ENCODE measurements around the gene RIN3.

GRCh38 chr14:92637864-92638263 lies 124.3 kb downstream of the RIN3 start:
- TF ChIP-seq CTCF (conservative IDR thresholded peaks at IDR 0.05; ENCODE audit: low read depth, low read length) = no peak
- no peak for TF ChIP-seq CEBPB (IDR thresholded peaks at IDR 0.05; ENCODE audit: low read depth, low read length)
- no peak for TF ChIP-seq POLR2A (IDR thresholded peaks at IDR 0.05; ENCODE audit: low read depth, low read length)
- TF ChIP-seq CHD1 (IDR thresholded peaks at IDR 0.05; ENCODE audit: low read depth, low read length) = no peak
- no peak for TF ChIP-seq RCOR1 (IDR thresholded peaks at IDR 0.05; ENCODE audit: insufficient replicate concordance, low read length)
- TF ChIP-seq SMC3 (IDR thresholded peaks at IDR 0.05; ENCODE audit: low read depth, low read length) = no peak
- TF ChIP-seq ELK1 (IDR thresholded peaks at IDR 0.05; ENCODE audit: borderline replicate concordance, low read depth, low read length) = no peak
- TF ChIP-seq BHLHE40 (IDR thresholded peaks at IDR 0.05; ENCODE audit: low read depth, low read length) = no peak
- no peak for TF ChIP-seq MAZ (IDR thresholded peaks at IDR 0.05; ENCODE audit: borderline replicate concordance, low read depth, low read length)
